ENCODE results near the gene SMAD2. TPM values are rescaled to one million over a fixed set of nuclear protein-coding genes. Genes with fewer than 3 reads are reported as not detected.

Gene SMAD2
- total and polyA plus RNA-seq, 12 donors, result 20.9 to 270 (median 140) TPM

DNA sequence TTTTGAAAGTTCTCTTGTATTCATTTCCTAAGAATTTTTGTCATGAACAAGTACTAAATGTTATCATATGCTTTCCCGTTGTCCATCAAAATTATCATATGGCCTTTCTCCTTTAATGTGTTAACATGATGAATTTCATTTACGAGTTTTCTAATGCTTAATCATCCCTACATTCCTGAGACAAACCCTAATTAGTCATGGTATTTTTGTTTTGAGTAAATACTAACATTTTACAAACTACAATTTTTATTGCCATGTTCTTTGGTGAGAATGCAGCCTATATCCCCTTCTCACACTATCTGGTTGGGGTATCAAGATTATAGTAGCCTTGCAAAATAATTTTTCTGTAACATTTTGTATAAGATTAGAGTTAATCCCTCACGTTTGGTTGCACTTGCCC, 14.5 kb downstream of the SMAD2 start:
- no peaks in the 10 kb centered on the region for H3K27me3 ChIP-seq
- no peak for DNase-seq
- no peak overlapping the region for H3K4me3 ChIP-seq
- intact Hi-C loops (cut with DNase I), result no loop called here
- peaks cover 22 to 47% of the 10 kb centered on the region in 2 donors for H3K4me1 ChIP-seq (replicated peaks in 1 of 2)
- TF ChIP-seq POLR2A (IDR thresholded peaks at IDR 0.05), result no peak
- TF ChIP-seq, protein P1, sequence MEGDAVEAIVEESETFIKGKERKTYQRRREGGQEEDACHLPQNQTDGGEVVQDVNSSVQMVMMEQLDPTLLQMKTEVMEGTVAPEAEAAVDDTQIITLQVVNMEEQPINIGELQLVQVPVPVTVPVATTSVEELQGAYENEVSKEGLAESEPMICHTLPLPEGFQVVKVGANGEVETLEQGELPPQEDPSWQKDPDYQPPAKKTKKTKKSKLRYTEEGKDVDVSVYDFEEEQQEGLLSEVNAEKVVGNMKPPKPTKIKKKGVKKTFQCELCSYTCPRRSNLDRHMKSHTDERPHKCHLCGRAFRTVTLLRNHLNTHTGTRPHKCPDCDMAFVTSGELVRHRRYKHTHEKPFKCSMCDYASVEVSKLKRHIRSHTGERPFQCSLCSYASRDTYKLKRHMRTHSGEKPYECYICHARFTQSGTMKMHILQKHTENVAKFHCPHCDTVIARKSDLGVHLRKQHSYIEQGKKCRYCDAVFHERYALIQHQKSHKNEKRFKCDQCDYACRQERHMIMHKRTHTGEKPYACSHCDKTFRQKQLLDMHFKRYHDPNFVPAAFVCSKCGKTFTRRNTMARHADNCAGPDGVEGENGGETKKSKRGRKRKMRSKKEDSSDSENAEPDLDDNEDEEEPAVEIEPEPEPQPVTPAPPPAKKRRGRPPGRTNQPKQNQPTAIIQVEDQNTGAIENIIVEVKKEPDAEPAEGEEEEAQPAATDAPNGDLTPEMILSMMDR (IDR thresholded peaks at IDR 0.05), result no peak
- no peaks in the 10 kb centered on the region for H3K36me3 ChIP-seq (replicated peaks in 1 of 2)
- no peaks in the 10 kb centered on the region for H3K9me3 ChIP-seq (replicated peaks in 1 of 3)
- WGBS, 4 donors, result 60 to 68% (median 65%) methylated on average over 3 of the region's 3 CpGs
- no peak overlapping the region for H3K27ac ChIP-seq

DNA sequence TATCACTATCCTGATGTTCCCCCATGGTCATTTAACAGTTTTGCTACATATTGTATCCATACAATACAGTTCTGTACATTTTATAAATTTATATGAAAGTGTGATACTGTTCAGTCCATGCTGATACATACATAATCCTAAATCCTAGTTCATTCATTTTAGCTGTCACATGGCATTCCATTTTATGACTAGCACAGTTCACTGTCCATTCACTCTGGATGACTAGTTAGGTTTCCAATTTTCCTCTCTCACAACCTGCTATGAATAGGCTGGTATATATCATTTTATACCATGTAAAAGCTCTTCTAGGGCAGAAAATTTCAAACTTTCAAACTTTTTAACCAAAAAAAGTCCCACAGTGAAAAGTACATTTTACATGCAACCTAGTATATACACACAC, 15.2 kb downstream of the SMAD2 start:
- Histone ChIP-seq H3K27ac (no peak overlapping the region), H3K9me3 (replicated peaks in 1 of 3) (no peaks in the 10 kb centered on the region), H3K36me3 (replicated peaks in 1 of 2) (no peaks in the 10 kb centered on the region), H3K4me3 (no peak overlapping the region), H3K4me1 (replicated peaks in 1 of 2) (peaks cover 22 to 40% of the 10 kb centered on the region in 2 donors), H3K27me3 (no peaks in the 10 kb centered on the region)
- TF ChIP-seq, protein P1 (IDR thresholded peaks at IDR 0.05), result no peak
- DNase-seq, result no peak
- intact Hi-C loops (cut with DNase I), result no loop called here

DNA sequence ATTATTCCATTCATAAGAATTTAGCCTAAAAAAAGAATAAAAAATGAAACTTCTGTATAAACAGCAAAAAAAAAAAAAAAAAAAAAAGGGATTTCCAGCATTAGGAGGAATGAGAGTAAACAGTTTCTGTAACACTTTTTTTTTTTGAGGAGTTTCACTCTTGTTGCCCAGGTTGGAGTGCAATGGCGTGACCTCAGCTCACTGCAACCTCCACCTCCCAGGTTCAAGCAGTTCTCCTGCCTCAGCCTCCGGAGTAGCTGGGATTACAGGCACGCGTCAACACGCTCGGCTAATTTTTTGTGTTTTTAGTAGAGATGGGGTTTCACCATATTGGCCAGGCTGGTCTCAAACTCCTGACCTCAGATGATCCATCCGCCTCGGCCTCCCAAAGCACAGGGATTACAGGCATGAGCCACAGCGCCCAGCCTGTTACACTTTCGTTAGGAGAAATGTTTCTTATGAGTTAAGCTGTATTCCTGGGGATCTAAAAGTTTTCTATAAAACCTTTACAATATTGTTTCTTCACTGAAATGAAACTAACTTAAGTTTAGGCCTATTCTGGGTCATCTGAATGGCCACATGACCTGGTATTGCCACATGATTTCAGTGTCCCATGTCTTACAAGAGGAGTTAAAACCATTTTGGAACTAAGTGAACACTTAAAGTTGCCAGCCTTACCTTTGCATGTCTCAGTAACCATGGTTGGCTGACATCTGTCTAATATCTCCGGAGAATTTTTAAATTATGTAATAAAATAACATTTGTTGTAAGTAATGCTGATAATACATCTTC, 17.5 kb downstream of the SMAD2 start:
- Histone ChIP-seq H3K4me3 (no peak overlapping the region), H3K36me3 (replicated peaks in 1 of 2) (no peaks in the 10 kb centered on the region), H3K9me3 (replicated peaks in 1 of 3) (no peaks in the 10 kb centered on the region), H3K27me3 (no peaks in the 10 kb centered on the region), H3K27ac (peak overlapping the region in 4 of 5 donors; percentile 28 to 45 (median 42)), H3K4me1 (replicated peaks in 1 of 2) (peaks cover 22 to 39% of the 10 kb centered on the region in 2 donors)
- peak in 1 of 7 donors; percentile 33 for DNase-seq
- no peak for TF ChIP-seq POLR2A (IDR thresholded peaks at IDR 0.05)
- TF ChIP-seq, protein P1 (IDR thresholded peaks at IDR 0.05), result no peak
- intact Hi-C loops (cut with DNase I), result no loop called here
- 86 to 91% (median 89%) methylated on average over 9 to 11 of the region's 11 CpGs for WGBS, 4 donors

DNA sequence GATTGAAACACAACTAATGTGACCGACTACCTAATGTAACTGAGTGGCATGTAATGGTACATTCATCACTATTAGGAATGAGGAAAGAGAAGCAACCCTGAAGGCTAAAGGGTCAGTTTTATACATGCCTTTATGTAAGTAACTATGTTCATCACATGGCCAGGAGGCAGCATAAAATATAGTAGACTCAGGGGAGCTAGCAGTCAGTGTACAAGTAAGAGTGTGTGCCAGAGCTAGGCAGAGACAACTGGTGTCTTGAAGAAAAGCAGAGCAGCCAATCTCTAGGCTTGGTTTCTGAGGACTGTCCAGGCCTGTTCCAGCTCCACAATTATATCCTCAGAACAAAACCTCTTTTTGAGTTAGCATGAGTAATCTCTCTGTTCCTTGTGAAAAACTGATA, 18.1 kb downstream of the SMAD2 start:
- H3K4me1 ChIP-seq (replicated peaks in 1 of 2), result peaks cover 22 to 39% of the 10 kb centered on the region in 2 donors
- DNase-seq, result no peak
- peak overlapping the region in 4 of 5 donors; percentile 1 to 45 (median 12) for H3K27ac ChIP-seq
- TF ChIP-seq, protein P1 (IDR thresholded peaks at IDR 0.05), result no peak
- no peak for TF ChIP-seq POLR2A (IDR thresholded peaks at IDR 0.05)
- H3K27me3 ChIP-seq, result no peaks in the 10 kb centered on the region
- no peaks in the 10 kb centered on the region for H3K36me3 ChIP-seq (replicated peaks in 1 of 2)
- intact Hi-C loops (cut with DNase I), result no loop called here
- WGBS, 4 donors, result 33 to 63% (median 59%) methylated on average over 1 of the region's 1 CpG
- H3K4me3 ChIP-seq, result no peak overlapping the region
- no peaks in the 10 kb centered on the region for H3K9me3 ChIP-seq (replicated peaks in 1 of 3)

Data from adrenal gland (tissue), 12 donors.